IMR-90 (cell line): ENCODE measurements around the gene GSTM1. TPM values are rescaled to one million over a fixed set of nuclear protein-coding genes. Genes with fewer than 3 reads are reported as not detected.

Experiments
- ATAC-seq: fragments of 200-7000 bp; cut with Tn5 transposase; 2 replicates; pipeline ENCODE4 v1.9.1; 2020; ENCODE audit warnings: low read depth, mild to moderate bottlenecking, moderate library complexity
- BruUV-seq: library from RNA; stranded (reverse); fragments of 400-500 nt; replicated peaks from 2 replicates; lab custom pipeline; 2021; lab: Mats Ljungman, UMichigan
- CTCF ChIA-PET: fragments of 300-600 bp; formaldehyde crosslinking; extraction: SDS; loops from one replicate; lab custom pipeline; 2021; ENCODE audit warnings: antibody characterized with exemption; lab: Yijun Ruan, JAX
- POLR2A ChIA-PET: fragments of 300-600 bp; sonication (Branson Sonifier 250); formaldehyde crosslinking; loops from one replicate; lab custom pipeline; 2022; ENCODE audit warnings: antibody characterized with exemption; ENCODE audit not compliant: unreplicated experiment; lab: Charles Lee
- DNase-seq: peaks from one replicate; pipeline ENCODE4 v3.0.0; 2013
- H2AFZ ChIP-seq: replicated peaks from 2 replicates; pipeline ENCODE3; 2013; ENCODE audit warnings: low read length, mild to moderate bottlenecking; ENCODE audit not compliant: poor library complexity
- H2AK5ac ChIP-seq: 2 replicates; pipeline ENCODE4 v1.6.1; 2013; ENCODE audit warnings: low read depth, low read length, inconsistent platforms
- H2AK9ac ChIP-seq: replicated peaks from 2 replicates; pipeline ENCODE3; 2013; ENCODE audit warnings: mild to moderate bottlenecking, low read depth, low read length, moderate library complexity; ENCODE audit not compliant: poor library complexity
- H2BK120ac ChIP-seq: 2 replicates; pipeline ENCODE4 v1.6.1; 2013; ENCODE audit warnings: low read depth, low read length, inconsistent platforms
- H2BK15ac ChIP-seq: 3 replicates; pipeline ENCODE4 v1.6.1; 2013; ENCODE audit warnings: low read depth, low read length, inconsistent platforms
- H2BK20ac ChIP-seq: 2 replicates; pipeline ENCODE4 v1.6.1; 2013; ENCODE audit warnings: low read depth, mild to moderate bottlenecking, inconsistent platforms, low read length, moderate library complexity
- H2BK5ac ChIP-seq: 2 replicates; pipeline ENCODE4 v1.6.1; 2013; ENCODE audit warnings: mild to moderate bottlenecking, low read depth, low read length, inconsistent platforms; ENCODE audit not compliant: poor library complexity, severe bottlenecking
- H3K14ac ChIP-seq: replicated peaks from 2 replicates; pipeline ENCODE4 v1.6.1; 2013; ENCODE audit warnings: low read depth, low read length, inconsistent platforms
- H3K18ac ChIP-seq: 2 replicates; pipeline ENCODE4 v1.6.1; 2013; ENCODE audit warnings: low read depth, low read length, control low read depth
- H3K23ac ChIP-seq: 2 replicates; pipeline ENCODE4 v1.6.1; 2013; ENCODE audit warnings: low read depth, low read length, inconsistent platforms
- H3K27ac ChIP-seq: 2 replicates; pipeline ENCODE4 v1.5.1; 2013; ENCODE audit warnings: mild to moderate bottlenecking, control low read depth, low read length; ENCODE audit not compliant: insufficient read depth
- H3K27me3 ChIP-seq: 2 replicates; pipeline ENCODE4 v1.6.1; 2013; ENCODE audit warnings: low read length; ENCODE audit not compliant: control insufficient read depth, insufficient read depth
- H3K36me3 ChIP-seq: 2 replicates; pipeline ENCODE4 v1.6.1; 2013; ENCODE audit warnings: low read length, mixed read lengths; ENCODE audit not compliant: control insufficient read depth, insufficient read depth
- H3K4ac ChIP-seq: 2 replicates; pipeline ENCODE4 v1.6.1; 2013; ENCODE audit warnings: low read depth, low read length, inconsistent platforms
- H3K4me1 ChIP-seq: 2 replicates; pipeline ENCODE4 v1.6.1; 2013; ENCODE audit warnings: low read length, mixed read lengths; ENCODE audit not compliant: control insufficient read depth, insufficient read depth
- H3K4me2 ChIP-seq: 2 replicates; pipeline ENCODE4 v1.6.1; 2013; ENCODE audit warnings: low read depth, mild to moderate bottlenecking, control low read depth, low read length, moderate library complexity
- H3K4me3 ChIP-seq: 2 replicates; pipeline ENCODE4 v1.5.1; 2013; ENCODE audit warnings: low read depth, mild to moderate bottlenecking, control low read depth, low read length, moderate library complexity; ENCODE audit not compliant: insufficient read depth
- H3K56ac ChIP-seq: 2 replicates; pipeline ENCODE4 v1.6.1; 2013; ENCODE audit warnings: low read length, inconsistent platforms; ENCODE audit not compliant: insufficient read depth; ENCODE audit errors: extremely low read depth
- H3K79me1 ChIP-seq, 2 experiments: 2 replicates each; pipeline ENCODE4 v1.6.1; 2013; ENCODE audit warnings: low read length in 2 of 2, inconsistent platforms in 1 of 2, low read depth in 1 of 2
- H3K9ac ChIP-seq: 2 replicates; pipeline ENCODE4 v1.6.1; 2013; ENCODE audit warnings: low read depth, low read length, control low read depth
- H3K9me1 ChIP-seq: 2 replicates; pipeline ENCODE4 v1.6.1; 2013; ENCODE audit warnings: low read length, inconsistent platforms; ENCODE audit not compliant: insufficient read depth
- H3K9me3 ChIP-seq: 2 replicates; pipeline ENCODE4 v1.6.1; 2013; ENCODE audit warnings: low read length; ENCODE audit not compliant: control insufficient read depth, insufficient read depth
- H4K20me1 ChIP-seq: 2 replicates; pipeline ENCODE4 v1.6.1; 2013; ENCODE audit warnings: low read length, inconsistent platforms; ENCODE audit not compliant: insufficient read depth
- H4K5ac ChIP-seq: 2 replicates; pipeline ENCODE4 v1.6.1; 2013; ENCODE audit warnings: mild to moderate bottlenecking, low read depth, low read length, control low read depth
- H4K8ac ChIP-seq, 2 experiments: 2 replicates each; pipeline ENCODE4 v1.6.1; 2013; ENCODE audit warnings: low read depth in 2 of 2, low read length in 2 of 2, control low read depth in 1 of 2, inconsistent platforms in 1 of 2
- H4K91ac ChIP-seq: 2 replicates; pipeline ENCODE4 v1.6.1; 2013; ENCODE audit warnings: low read depth, low read length, inconsistent platforms; ENCODE audit not compliant: insufficient read depth
- CEBPB ChIP-seq: IDR thresholded peaks from 2 replicates; pipeline ENCODE4 v1.6.1; 2012; ENCODE audit warnings: low read depth, low read length, improper control_type of control experiment
- FOS ChIP-seq: fragments of 150-350 bp; IDR thresholded peaks from 2 replicates; pipeline ENCODE4 v1.6.1; 2016; ENCODE audit warnings: low read depth, low read length
- MAFK ChIP-seq: IDR thresholded peaks from 2 replicates; pipeline ENCODE4 v1.6.1; 2012; ENCODE audit warnings: low read depth, low read length, improper control_type of control experiment
- NFE2L2 ChIP-seq: fragments of 150-350 bp; IDR thresholded peaks from 2 replicates; pipeline ENCODE4 v1.6.1; 2016; ENCODE audit warnings: low read depth, mild to moderate bottlenecking, low read length
- SMC3 ChIP-seq: fragments of 150-350 bp; IDR thresholded peaks from 2 replicates; pipeline ENCODE4 v1.6.1; 2016; ENCODE audit warnings: low read depth, mild to moderate bottlenecking, antibody characterized with exemption, low read length, moderate library complexity
- WGBS, 2 experiments: methylation state at CpG; one replicate each; pipeline versions ENCODE4 v1.1.5 to v1.1.7; 2013; ENCODE audit warnings: missing lambda C conversion rate in 2 of 2; ENCODE audit not compliant: insufficient read length in 1 of 2; ENCODE audit errors: extremely low coverage in 2 of 2; 5-methylcytosine and 5-hydroxymethylcytosine counted together
- dilution Hi-C: fragments of 300-500 bp; cut with HindIII; formaldehyde crosslinking; loops from one replicate; pipeline ENCODE4 v1.14.3; 2018; ENCODE audit warnings: low sequenced_read_pairs; ENCODE audit not compliant: unreplicated experiment
- in situ Hi-C: fragments of 300-500 bp; cut with MboI; formaldehyde crosslinking; loops from 3 replicates; pipeline ENCODE4 v1.14.3; 2019; ENCODE audit warnings: low sequenced_read_pairs, inconsistent platforms, mixed read lengths
- intact Hi-C: fragments of 100-400 bp; cut with micrococcal nuclease; formaldehyde crosslinking; loops from 2 replicates; pipeline ENCODE4 v1.10.0; 2022
- polyA plus RNA-seq, 3 experiments: library from polyadenylated mRNA; depleted of rRNA; stranded (reverse); fragments of >200 nt; gene quantifications; 2 replicates each; pipeline ENCODE4 v1.2.3, GENCODE V29; 2012; ENCODE audit warnings: low replicate concordance in 1 of 3
- total RNA-seq: library from RNA; depleted of rRNA; stranded (reverse); fragments of >200 nt; gene quantifications from 2 replicates; pipeline ENCODE4 v1.2.3, GENCODE V29; 2012
- TF ChIP-seq, protein P1 (sequence below): fragments of 150-350 bp; IDR thresholded peaks from 2 replicates; pipeline ENCODE4 v1.6.1; 2016; ENCODE audit warnings: low read depth, mild to moderate bottlenecking, low read length, moderate library complexity, borderline replicate concordance

The GSTM1 gene
- total and polyA plus RNA-seq, 2 of the 4 experiments (the other 2 are of a cell fraction), result not detected

DNA sequence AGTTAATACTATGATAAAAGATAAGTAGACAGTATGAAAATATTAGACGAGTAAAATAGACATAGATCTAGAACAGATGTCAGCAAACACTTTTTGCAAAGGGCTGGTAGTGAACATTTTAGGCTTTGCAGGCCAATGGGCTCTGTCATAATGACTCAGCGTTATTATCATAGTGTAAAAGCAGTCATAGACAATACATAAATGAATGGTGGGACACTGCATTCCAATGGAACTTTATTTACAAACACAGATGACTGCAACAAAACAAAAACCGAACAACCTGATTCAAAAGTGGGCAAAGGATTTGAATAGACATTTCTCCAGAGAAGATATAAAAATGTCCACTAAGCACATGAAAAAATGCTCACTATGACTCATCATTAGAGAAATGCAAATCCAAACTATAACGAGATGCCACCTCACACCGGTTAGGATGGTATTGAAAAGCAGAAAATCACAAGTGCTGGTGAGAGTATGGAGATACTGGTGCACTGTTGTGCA lies 31.8 kb downstream of the GSTM1 start:
- H2BK120ac ChIP-seq, result peak overlapping the region; percentile 52
- no peaks in the 10 kb centered on the region for H3K9me3 ChIP-seq
- no peak overlapping the region for H3K56ac ChIP-seq
- H3K27ac ChIP-seq, result no peak overlapping the region
- H2AK5ac ChIP-seq, result no peak overlapping the region
- H3K23ac ChIP-seq, result peak overlapping the region; percentile 39; the same call in 1 of the 2 replicates
- peak overlapping the region; percentile 82; the same call in 1 of the 2 replicates for H3K18ac ChIP-seq
- POLR2A ChIA-PET, result no interaction called here
- no peaks in the 10 kb centered on the region for H4K20me1 ChIP-seq
- H3K36me3 ChIP-seq, result no peaks in the 10 kb centered on the region
- peaks cover 8% of the 10 kb centered on the region; the same call in 1 of the 2 replicates for H3K4me1 ChIP-seq
- H4K5ac ChIP-seq, result peak overlapping the region; percentile 61; the same call in 1 of the 2 replicates
- no peak overlapping the region for H3K4me3 ChIP-seq
- H2AFZ ChIP-seq, result no peak overlapping the region
- peak overlapping the region; percentile 55; the same call in 1 of the 2 replicates for H3K14ac ChIP-seq
- H3K4me2 ChIP-seq, result no peak overlapping the region
- H2BK20ac ChIP-seq, result peak overlapping the region; percentile 90
- H4K91ac ChIP-seq, result 0 out of 2 replicates have a peak overlapping the region, but pooled peaks have one; percentile 54
- dilution Hi-C loops (no loop called here), intact Hi-C loops (no loop called here), in situ Hi-C loops (no loop called here)
- 0 out of 2 replicates have a peak, but pooled peaks cover 3% of the 10 kb centered on the region for H3K9me1 ChIP-seq
- ATAC-seq (peak; percentile 61), DNase-seq (peak; percentile 57)
- peak overlapping the region; percentile 18; the same call in 1 of the 2 replicates for H3K4ac ChIP-seq
- no peak overlapping the region for H2AK9ac ChIP-seq
- BruUV-seq, result no TSS peak
- H3K79me1 ChIP-seq, result no peaks in the 10 kb centered on the region
- no peaks in the 10 kb centered on the region for H3K27me3 ChIP-seq
- H4K8ac ChIP-seq, result peak overlapping the region; percentile 4 to 77; a peak in 3 of 4 replicates
- no peak overlapping the region for H2BK15ac ChIP-seq
- CTCF ChIA-PET, result no interaction called here
- no peak overlapping the region for H3K9ac ChIP-seq
- 43 to 100% methylated on average over 1 of the region's 5 CpGs for WGBS, 2 experiments
- H2BK5ac ChIP-seq, result peak overlapping the region; percentile 91
- peak; percentile 50; the same call in 1 of the 2 replicates for TF ChIP-seq FOS
- no peak for TF ChIP-seq CEBPB
- TF ChIP-seq MAFK, result peak; percentile 85
- TF ChIP-seq NFE2L2, result peak; percentile 99
- TF ChIP-seq, protein P1, sequence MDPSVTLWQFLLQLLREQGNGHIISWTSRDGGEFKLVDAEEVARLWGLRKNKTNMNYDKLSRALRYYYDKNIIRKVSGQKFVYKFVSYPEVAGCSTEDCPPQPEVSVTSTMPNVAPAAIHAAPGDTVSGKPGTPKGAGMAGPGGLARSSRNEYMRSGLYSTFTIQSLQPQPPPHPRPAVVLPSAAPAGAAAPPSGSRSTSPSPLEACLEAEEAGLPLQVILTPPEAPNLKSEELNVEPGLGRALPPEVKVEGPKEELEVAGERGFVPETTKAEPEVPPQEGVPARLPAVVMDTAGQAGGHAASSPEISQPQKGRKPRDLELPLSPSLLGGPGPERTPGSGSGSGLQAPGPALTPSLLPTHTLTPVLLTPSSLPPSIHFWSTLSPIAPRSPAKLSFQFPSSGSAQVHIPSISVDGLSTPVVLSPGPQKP, result no peak
- no peak for TF ChIP-seq SMC3
